OCI-M2 (cell line): ENCODE data around the gene HAUS7.

Experiments used
- DNase-seq: peaks from one replicate; lab custom pipeline; 2025; ENCODE audit not compliant: unreplicated experiment; lab: John Stamatoyannopoulos, UW

HAUS7 gene

GRCh38 chrX:153441981-153442380 is 28.4 kb downstream of the HAUS7 start:
- DNase-seq: no peak

DNA sequence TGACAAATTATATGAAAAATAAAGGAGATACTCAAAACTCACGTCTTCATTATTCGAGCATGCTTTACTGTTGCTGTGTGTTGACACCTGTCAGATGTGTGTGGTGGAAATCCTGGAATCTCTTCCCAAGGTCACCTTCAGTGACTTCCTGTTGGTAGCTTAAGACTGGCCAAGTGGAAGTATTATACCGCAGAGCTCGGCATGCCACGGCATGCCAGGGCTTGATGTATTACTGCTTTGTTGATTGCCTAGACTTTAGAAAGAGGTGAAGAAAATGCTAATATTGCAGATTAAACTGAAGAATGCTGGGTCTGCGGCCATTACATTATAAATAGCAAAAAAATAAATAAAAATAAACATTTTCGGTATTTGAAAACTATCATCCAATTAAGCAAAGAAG is 29.1 kb downstream of the HAUS7 start:
- no peak for DNase-seq

- DNase-seq: no peak
Observed at GRCh38 chrX:153440556-153441135, 29.7 kb downstream of the HAUS7 start.

GRCh38 chrX:153439977-153440376 is 30.4 kb downstream of the HAUS7 start:
- DNase-seq: no peak

DNA sequence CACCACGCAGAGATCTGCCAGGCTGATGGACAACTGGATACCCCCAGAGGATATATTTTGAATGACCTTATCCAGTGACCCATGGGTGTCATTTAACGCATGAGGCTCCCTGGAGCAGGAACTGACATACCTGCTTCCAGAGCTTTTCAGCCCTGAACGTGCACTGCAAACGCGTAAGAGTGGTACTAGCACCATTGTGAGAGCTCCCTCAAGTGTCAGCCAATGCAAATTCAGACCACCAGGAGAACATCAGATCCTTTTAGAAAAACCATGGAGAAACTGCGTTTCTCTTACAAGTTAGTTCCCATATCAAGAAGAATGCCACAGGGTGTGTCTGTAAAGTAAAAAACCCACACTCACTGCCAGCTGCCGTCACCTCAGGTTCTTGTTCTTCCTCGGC is 31.8 kb downstream of the HAUS7 start:
- DNase-seq: no peak

- DNase-seq: no peak
Observed at GRCh38 chrX:153435845-153436244, 34.5 kb downstream of the HAUS7 start.

DNA sequence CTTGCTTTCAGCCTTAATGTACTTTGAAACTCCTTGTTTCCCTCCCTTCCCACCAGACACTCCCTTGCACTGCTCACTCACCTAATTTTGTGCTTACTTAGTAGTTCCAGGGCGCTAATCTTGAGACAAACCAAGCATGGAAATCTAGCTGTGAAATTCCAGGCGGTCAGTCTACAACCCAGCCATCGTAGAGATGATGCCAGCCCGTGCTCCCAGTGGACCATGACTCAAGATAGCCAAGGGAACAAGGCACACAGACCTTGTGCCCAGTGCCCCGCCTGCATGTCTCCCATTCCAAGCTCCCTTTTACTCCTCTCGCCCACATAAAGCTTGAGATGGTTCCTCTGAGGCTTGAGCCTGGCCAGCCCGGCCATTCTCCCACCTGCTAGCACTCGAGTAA is 35.6 kb downstream of the HAUS7 start:
- no peak for DNase-seq

GRCh38 chrX:153433781-153434285 is 36.5 kb downstream of the HAUS7 start:
- DNase-seq: no peak

GRCh38 chrX:153433161-153433680 is 37.2 kb downstream of the HAUS7 start:
- no peak for DNase-seq

- DNase-seq: no peak
Observed at GRCh38 chrX:153430796-153431195, 39.6 kb downstream of the HAUS7 start.

GRCh38 chrX:153426204-153426603 is 44.2 kb downstream of the HAUS7 start:
- DNase-seq: no peak

DNA sequence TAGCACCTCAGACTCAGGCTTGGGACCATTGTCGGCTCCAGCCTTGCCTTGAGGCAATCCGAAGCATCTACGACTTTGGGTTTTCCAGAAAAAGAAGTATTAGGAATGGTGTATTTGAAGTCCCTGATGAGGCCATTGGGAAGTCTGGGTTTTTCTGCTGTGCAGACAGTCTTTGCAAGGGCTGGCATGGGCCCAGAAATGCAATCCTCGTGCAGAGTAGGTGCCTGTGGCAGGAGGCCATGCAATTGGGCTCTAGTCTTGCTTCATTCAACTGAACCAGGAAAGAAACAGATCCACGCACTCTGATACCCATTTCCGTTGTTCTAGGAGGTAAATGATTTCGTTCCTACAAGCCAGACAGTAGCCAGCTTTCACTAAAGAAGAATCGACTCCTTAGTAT is 46.7 kb downstream of the HAUS7 start:
- no peak for DNase-seq

DNA sequence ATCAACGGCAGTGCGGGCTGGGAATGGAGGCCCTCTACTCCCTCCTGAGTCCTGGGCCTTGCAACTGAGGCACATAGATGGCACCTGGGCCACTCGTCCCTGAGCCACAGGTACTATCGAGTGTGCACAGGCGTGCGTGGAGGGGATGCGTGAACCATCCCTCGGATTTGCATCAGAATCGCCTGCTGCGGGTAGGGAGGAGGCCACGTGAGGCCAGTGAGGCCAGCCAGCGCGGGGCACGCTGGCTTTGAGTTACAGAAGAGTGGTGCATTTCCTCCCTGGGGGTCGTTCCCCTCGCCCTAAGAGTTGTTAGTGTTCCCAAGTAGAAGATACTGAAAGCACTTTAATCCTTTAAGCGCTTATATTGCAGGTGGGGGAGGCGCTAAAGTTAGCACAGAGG is 48.5 kb downstream of the HAUS7 start:
- no peak for DNase-seq

GRCh38 chrX:153420851-153421599 is 49.4 kb downstream of the HAUS7 start:
- DNase-seq: no peak

- no peak for DNase-seq
Observed at GRCh38 chrX:153417637-153418036, 52.7 kb downstream of the HAUS7 start.

DNA sequence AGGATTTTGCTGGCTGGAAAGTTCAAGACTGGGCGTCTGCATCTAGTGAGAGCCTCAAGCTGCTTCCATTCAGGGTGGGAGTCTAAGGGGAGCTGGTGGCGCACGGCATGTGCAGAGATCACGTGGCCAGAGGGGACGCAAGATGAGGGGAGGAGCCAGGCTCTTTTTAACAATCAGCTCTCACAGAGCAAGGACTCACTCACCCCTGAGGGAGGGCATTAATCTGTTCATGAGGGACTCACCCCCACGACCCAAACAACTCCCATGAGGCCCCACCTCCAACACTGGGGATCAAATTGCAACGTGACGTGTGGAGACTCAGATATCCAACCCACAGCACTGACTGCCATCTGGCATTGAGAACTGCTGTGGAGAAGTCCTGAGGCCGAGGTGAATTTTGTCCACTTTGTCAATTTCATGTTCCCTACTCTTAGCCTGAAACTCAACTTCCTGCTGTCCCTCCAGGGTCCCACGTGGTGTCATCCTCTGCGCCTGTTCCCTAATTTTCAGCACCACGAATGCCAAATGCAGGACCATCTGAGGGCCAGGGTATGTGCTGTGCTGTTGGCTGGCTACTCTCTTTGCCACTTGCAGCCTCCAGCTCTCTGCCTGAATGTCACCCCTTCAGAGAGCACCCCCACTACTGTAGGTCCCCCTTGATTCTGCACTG is 53.5 kb downstream of the HAUS7 start:
- no peak for DNase-seq

- no peak for DNase-seq
Observed at GRCh38 chrX:153414856-153415510, 55.4 kb downstream of the HAUS7 start.

- DNase-seq: no peak
Observed at GRCh38 chrX:153413731-153414130, 56.6 kb downstream of the HAUS7 start.

DNA sequence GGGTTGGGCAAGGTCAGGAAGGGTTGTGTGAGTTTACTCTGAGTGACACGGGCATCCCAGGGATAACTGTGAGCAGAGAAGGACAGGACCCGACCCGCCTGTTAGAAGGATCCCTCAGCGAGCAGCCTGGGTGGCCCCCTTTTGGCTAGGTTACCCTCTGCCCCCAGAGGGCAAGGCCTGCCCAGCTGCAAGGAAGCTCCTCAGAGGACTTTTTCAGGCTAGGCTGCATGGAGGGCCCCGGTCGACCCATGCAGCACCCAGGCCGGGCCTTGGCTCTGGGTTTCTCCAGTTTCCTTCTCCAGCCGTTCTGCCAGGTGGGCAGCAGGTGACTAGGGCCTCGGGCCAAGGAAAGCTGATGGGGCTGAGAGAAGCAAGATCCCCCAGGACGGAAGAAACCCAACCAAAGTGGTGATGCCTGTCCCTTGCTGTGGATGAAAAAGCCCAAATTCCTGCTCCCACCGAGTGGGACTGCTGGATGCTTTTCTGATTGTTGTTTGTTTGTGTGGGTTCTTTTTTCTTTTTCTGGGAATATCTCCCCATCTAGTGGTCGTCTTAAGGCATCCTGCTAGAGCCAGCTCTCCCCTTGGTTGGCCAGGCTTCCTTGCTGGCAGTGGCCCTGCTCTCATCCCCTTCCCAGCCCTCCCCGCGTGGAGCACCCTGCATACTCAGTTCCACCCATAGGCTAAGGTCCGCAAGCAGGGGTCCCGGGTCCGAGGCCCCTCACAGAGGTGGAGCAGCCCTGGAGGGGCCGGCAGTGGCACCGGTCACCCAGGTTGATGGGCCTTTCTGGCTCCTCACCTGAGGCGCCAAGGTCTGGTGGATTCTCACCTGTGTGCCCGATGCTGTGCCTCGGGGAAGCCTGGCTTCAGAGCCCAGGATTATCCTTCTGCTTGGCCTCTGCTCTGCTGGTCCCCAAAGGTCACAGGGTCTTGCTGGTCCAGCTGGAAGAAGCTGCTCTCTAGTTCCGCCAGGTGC is 57.3 kb downstream of the HAUS7 start:
- DNase-seq: no peak

- no peak for DNase-seq
Observed at GRCh38 chrX:153411988-153412574, 58.3 kb downstream of the HAUS7 start.
